Testis (tissue), 2 donors: ENCODE data around the gene BRAT1.

Experiments
- CTCF ChIP-seq, 3 experiments: fragments of 450-650 bp in 2 of 3; fragments of 200-600 bp in 1 of 3; sonication (generic) in 1 of 3; IDR thresholded peaks; one replicate each; pipeline ENCODE4 v1.5.1; 2016 to 2019; ENCODE audit warnings: antibody characterized with exemption in 3 of 3, mild to moderate bottlenecking in 2 of 3, moderate library complexity in 1 of 3
- POLR2A ChIP-seq: fragments of 450-650 bp; IDR thresholded peaks from one replicate; pipeline ENCODE4 v1.6.1; 2017; ENCODE audit warnings: antibody characterized with exemption, mild to moderate bottlenecking, moderate library complexity

DNA sequence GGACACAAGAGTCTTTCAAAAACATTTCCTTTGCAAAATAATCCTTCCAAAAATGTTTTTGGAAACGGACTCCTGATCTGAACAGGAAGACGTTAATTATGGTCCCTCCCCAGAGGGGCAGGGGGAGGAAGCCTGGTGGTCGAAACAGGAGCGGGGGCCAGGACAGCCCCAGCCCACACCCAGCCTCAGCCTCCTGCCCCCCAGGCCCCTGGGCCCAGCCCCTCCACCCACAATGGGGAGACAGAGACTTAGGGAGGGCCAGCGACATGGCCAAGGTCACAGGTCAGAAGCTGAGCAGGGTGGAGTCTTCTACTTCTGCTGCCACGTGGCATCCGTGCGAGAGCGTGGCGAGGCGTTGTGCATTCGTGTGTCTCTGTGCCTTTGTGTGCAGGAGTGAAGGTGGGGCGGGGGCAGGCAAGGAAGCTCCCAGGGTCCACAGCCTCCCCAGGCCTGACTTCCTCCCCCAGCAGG is 65.1 kb downstream of the BRAT1 start:
- no peak for TF ChIP-seq CTCF (IDR thresholded peaks at IDR 0.05)
- TF ChIP-seq POLR2A = no peak
